ENCODE measurements around the gene VKORC1.

VKORC1 gene

DNA sequence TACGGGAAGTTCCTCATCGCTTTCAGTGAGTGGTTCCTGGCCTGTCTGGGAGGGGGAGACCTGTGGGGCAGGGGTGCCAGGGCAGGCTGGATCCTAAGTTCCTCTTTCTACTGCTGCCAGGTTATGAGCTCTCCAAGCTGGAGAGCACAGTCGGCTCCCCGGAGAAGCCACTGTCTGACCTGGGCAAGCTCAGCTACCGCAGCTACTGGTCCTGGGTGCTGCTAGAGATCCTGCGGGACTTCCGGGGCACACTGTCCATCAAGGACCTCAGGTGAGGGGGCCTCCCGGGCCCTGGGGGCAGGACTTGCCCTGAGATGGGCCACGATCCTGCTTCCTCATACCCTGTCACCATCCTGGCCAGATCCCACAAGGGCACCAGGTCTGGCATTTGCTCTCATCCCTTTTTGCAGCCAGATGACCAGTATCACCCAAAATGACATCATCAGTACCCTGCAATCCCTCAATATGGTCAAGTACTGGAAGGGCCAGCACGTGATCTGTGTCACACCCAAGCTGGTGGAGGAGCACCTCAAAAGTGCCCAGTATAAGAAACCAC, 35.8 kb upstream of the VKORC1 start:
- no peak for DNase-seq

DNA sequence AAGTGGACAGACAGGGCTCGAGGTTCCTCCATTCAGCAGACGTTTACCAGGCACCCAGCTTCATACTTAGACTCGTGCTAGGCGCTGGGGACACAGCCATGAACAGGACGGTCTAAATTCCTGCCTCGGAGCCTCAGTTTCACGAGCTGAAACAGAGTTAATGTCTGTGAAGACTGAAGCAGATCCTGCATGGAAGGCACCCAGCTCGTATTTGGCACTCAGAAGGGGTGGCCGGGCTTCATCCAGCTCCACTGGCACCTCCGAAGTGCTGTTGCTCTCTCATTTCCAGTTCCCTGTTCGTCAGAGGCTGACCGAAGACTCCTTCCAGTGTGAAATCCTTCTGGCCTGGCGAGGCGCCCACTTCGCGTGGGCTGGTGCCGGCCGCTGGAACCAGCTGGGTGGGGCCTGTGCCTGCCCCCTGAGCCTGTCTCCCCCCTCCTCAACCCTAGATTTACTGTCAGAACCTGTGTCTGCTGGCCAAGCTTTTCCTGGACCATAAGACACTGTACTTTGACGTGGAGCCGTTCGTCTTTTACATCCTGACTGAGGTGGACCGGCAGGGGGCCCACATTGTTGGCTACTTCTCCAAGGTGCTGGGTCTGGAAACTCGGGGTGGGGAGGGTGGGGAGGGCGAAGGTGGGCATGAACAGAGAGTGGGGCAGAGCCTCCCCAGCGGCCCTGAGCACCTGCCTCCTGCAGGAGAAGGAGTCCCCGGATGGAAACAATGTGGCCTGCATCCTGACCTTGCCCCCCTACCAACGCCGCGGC, 35.2 kb upstream of the VKORC1 start:
- no peak for DNase-seq

DNA sequence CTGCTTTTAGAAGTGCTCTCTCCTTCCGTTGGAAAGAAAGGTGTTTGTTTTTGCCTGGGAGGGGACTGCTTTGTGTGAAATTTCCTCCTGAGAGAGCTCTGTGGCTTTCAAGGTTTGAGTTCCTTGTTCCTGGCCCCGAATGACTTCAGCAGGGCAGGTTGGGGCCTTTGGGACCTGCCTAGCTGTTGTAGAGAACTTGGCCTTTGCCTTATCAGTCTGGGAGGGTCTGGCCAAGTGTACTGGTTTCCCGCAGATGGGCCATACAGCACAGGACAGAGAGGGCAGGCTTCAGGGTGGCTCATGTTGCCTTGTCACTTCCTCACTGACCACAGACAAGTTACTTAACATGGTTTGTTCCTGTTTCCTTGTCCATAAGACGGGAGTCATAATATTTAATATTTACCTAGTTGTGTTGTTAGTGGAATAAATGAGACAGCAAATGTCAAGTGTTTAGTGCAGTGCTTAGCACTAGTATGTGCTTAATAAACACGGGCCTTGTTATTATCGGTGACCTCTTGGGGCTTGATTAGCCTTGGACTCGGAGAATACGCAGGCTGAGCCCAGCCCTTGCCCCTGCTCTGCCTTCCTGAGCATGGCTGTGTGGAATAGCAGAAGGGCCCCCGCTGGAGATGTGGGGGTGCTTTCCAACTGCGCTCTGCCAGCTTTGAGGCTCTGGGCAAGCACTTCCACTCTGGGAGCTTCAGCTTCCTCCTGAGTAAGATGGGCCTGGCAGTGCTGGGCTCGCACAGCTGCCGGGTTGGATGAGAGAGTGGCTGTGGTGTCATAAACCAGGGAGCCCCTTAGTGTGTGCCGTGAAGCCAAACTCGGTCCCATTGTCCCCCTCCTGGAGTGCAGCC, 34.3 kb upstream of the VKORC1 start:
- no peak for DNase-seq

DNA sequence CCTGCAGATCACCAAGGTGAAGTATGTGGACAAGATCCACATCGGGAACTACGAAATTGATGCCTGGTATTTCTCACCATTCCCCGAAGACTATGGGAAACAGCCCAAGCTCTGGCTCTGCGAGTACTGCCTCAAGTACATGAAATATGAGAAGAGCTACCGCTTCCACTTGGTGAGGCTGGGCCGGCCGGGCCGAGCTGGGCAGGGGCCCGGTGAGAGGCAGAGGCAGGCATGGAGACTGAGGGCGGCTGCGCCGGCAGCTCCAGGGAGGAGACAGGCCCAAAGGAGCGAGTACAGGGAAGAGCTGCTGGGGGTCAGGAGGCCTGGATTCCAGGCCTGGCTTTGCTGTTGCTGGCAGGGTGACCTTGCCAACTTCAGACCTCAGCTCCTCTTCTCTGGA, 32.6 kb upstream of the VKORC1 start:
- no peak for DNase-seq

DNA sequence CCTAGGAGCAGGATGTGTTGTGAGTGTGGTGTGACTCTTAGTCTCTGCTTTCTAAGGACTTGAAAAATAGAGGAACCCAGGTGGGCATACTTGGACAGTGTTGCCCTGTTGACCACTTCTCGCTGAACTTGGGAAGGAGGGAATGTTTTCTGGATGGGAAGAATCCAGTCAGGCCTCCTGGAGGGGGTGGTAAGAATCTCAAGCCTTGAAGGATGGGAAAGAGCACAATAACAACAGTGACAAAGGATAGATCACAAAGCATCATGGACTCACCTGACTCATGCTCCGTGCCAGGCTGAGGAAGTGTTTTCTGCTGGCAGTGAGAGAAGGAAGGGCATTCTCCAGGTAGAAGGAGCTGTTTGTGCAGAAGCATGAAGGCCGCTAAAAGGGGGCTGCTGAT, 31.2 kb upstream of the VKORC1 start:
- DNase-seq, result no peak

DNA sequence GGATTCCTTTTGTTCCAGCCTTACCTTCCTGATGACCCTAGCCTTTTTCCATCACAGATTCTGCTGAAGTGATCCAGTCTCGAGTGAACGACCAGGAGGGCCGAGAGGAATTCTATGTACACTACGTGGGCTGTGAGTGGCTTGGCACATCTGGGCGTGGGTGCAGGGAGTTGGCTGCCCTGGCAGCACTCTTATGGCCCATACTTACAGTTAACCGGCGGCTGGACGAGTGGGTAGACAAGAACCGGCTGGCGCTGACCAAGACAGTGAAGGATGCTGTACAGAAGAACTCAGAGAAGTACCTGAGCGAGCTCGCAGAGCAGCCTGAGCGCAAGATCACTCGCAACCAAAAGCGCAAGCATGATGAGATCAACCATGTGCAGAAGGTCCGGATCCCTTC, 25.5 kb upstream of the VKORC1 start:
- no peak for DNase-seq

DNA sequence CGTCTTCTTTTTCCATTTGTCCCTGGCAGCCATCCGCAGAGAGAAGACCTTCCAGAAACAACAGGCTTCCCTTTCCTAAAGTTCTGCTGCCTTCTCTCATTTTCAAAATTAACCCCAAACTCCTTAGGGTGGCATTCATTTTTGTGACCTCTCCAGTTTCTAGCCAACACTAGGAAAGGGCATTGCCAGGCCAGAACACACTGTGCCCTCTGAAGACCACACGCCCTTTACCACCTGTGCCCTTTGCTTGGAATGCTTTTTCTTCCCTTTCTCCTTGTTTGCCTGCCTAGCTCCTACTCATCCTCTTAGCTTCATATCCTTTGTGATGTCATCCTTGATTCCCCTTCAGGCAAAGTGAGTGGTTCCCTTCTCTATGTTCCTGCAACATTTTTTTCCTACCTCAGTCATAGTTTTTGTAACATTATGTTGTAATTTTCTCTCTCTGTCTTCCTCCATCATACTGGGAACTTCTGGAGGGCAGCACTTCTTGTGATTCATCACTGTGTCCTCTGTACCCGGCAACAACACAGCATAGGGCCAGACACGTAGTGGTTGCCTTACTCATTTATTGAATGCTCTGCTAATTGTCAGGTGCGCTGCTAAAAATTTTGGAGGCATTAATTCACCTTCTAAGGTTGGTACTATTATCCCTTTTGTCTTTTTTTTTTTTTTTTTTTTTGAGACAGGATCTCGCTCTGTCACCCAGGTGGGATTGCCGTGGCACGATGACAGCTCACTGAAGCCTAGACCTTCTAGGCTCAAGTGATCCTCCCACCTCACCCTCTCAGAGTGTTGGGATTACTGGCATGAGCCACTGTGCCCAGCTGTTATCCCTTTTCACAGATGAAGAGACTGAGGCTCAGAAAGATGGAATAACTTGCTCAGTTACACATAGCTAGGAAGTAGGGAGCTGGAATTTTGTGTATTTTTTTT, 23.9 kb upstream of the VKORC1 start:
- DNase-seq, result peak; percentile 48

DNA sequence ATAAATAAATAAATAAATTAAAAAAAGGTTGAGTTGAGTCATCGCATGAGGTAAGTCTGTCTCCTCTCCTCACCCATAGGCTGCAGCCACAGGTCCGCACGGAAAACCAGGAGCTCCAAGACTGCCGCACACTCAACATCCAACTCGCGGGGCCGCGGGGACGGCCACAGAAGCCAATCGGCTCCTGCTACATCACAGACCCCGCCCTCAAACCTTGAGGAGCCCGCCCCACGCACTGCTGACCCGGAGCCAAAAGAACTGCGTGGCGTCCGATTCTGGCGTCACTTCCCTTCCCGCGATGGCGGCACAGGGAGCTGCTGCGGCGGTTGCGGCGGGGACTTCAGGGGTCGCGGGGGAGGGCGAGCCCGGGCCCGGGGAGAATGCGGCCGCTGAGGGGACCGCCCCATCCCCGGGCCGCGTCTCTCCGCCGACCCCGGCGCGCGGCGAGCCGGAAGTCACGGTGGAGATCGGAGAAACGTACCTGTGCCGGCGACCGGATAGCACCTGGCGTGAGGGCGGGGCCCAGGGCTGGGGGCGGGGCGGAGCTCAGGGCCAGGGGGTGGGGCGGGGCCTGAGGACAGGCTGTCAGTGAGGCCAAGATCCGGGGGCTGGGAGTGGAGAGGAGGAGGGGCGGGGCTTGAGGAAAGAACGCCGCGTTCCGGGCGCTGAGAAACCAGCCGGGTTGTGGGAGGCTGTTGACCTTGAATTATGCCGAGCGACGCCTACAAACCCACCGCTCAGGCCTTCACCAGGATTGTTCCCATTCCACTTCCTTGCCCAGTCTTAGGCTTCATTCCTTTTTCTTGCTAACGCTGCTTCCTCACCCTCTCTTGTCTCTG, 23.0 kb upstream of the VKORC1 start, which contains the start of gene KAT8:
Gene KAT8 (plus strand): TSS at position 281 of the 839 bp plus-strand sequence. CDS start 18 bp downstream, at position 299.
- DNase-seq, result peak; percentile 98

DNA sequence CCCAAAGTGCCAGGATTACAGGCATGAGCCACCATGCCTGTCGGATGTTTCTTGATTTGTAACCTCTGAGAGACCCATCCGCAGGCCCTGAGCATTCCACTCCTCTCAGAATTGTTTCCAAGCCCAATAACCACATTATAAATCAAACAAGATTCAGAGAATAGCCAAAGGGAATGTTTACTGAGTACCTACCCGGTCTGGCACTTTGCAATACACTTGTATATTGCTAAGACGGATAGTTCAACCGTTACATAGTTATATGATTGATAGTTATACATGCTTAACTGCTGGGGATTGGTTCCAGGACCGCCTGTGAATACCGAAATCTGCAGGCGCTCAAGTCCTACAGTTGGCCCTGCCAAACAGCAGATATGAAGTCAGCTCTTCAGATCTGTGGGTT, 19.9 kb upstream of the VKORC1 start:
- no peak for DNase-seq

DNA sequence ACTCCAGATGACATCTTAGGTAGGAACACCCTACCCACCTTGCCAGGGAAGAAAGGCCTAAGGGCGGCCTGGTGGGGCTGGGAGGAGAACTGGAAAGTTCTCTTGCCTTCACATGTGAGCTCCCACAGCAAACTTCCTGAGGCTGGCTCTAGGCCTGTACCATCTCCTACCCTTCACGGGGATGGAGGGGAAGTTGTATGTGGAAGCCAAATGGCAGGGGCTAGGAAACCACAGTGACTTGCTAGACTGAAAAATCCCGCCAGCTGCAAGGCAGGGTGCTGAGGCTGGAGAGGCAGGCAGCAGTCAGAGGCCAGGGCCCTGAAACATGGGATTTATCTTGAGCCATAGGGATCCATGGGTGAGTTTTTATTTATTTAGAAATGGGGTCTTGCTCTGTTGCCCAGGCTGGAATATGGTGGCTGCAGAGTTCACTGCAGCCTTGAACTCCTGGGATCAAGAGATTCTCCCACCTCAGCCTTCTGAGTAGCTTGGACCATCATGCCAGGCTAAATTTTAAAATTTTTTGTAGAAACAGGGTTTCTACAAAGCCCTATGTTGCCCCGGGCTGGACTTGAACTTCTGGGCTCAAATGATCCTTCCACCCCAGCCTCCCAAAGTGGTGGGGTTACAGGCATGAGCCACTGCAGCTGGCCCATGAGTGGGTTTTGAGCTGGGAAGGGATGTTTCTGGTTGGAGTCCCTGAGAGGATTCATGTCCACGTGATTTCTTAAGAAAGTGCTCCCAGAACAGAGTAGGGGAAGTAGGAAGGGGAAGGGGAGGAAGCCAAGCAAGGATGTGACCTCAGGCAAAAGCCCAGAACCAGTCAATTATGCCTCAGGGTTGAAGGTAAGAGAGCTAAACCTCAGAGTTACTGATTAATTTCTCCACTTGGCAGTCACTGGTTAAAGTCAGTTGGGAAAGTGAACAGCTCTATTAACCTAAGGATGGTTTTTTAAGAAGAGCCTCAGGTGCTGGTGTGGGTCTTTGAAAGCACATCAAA, 18.8 kb upstream of the VKORC1 start:
- no peak for DNase-seq

DNA sequence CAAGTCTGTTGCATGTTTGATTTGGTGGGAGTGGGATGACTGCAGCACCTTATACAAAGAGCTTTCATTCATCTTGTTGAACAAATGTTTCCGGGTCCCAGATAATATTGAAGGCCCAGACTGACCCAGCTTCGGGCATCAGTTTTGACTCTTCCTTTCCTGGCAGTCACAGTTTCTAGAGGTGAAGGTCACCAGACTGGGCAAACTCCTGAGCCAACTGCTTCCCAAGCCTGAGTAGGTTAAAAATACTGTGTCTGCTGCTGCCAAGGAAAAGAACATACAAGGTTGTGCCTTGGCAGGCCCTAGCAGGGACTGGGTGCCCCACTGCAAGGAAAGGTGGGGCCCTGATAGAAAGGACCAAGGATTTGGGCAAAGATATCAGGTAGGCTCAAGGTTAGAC, 18.1 kb upstream of the VKORC1 start:
- DNase-seq, result no peak

DNA sequence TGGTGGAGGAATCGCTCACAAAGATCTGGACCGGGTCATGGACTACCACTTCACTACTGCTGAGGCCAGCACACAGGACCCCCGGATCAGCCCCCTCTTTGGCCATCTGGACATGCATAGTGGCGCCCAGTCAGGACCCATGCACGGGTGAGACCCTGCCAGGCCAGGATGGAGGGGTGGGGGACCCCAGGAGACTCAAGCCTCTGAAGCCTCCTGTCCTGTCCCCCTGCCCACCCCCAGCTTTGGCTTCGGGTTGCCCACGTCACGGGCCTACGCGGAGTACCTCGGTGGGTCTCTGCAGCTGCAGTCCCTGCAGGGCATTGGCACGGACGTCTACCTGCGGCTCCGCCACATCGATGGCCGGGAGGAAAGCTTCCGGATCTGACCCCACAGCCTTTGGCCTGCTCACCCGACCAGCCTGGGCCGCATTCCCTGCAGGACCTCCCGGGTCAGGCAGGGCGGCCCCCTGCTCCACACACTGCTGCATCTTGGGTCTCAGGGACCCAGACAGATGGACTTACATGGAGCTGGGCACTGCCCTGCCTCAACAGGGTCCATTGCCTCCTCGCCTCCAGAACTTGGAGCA, 17.4 kb upstream of the VKORC1 start:
- DNase-seq, result no peak

DNA sequence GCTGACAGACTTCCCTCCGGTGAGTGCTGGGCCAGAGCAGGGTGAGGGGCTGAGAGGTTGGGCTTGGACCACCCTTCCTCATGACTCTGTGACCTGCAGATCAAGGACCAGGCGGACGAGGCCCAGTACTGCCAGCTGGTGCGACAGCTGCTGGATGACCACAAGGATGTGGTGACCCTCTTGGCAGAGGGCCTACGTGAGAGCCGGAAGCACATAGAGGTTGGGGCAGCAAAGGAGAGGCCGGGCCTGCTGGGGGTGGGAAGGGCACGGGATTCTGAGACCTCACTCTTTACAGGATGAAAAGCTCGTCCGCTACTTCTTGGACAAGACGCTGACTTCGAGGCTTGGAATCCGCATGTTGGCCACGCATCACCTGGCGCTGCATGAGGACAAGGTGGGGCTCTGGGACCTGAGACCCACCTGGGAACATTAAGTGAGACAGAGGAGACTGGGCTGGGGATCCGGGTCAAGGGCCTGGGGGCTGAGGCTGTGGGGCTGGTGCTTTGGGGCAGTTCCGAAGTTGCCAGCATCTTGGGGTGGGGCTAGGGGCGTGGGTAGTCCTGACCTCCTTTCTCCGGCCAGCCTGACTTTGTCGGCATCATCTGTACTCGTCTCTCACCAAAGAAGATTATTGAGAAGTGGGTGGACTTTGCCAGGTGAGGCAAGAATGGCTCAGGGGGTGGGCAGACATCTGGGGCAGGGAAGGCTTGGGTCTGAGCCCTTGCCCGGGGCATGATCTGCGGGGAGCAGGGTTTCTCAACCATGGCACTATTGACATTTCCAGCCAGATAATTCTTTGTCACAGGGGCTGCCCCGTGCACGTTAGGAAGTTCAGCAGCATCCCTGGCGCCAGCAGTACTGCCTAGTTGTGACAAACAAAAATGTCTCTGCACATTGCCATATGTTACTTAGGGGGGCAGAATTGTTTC, 15.8 kb upstream of the VKORC1 start:
- DNase-seq, result no peak

DNA sequence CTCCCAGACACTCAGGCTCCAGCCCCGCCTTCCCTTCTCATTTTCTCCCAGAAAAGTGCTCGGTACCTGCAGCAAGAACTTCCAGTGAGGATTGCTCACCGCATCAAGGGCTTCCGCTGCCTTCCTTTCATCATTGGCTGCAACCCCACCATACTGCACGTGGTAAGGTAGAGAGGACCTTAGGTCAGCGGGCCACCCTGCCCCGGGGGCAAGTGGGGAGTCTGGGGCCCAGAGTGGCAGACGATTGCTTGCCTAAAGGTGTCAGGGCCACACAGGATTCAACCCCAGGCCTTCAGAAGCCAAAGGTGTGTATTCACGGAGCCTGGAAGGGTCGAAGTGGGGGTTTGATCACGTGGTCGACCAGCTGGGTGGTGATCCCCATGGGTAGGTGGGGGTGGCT, 15.0 kb upstream of the VKORC1 start:
- no peak for DNase-seq

DNA sequence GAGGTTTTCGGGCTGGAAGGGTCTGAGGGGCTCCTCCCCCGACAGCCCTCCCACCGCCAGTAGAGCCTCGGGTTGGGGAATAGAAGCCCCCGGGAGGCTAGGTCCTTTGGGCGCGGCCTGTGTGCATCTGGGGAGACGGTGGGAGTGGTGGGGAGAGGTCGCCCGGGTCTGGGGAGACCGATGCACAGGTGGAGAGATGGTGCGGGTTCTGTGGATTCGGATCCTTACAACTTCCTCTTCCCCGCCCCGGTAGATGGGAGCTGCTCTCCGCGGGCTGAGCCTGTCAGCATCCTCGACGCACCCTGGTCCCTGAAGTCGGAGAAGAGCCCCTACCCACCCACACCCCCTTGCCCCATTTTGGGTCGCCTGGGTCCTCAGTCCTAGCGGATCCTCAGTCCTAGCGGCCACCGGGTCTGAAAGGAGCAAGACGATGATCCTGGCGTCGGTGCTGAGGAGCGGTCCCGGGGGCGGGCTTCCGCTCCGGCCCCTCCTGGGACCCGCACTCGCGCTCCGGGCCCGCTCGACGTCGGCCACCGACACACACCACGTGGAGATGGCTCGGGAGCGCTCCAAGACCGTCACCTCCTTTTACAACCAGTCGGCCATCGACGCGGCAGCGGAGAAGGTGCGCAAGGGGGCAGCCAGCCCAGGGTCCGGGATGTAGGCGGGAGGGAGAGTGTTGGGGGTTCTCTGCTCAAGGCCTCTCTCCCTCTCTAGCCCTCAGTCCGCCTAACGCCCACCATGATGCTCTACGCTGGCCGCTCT, 14.4 kb upstream of the VKORC1 start:
- no peak for DNase-seq

DNA sequence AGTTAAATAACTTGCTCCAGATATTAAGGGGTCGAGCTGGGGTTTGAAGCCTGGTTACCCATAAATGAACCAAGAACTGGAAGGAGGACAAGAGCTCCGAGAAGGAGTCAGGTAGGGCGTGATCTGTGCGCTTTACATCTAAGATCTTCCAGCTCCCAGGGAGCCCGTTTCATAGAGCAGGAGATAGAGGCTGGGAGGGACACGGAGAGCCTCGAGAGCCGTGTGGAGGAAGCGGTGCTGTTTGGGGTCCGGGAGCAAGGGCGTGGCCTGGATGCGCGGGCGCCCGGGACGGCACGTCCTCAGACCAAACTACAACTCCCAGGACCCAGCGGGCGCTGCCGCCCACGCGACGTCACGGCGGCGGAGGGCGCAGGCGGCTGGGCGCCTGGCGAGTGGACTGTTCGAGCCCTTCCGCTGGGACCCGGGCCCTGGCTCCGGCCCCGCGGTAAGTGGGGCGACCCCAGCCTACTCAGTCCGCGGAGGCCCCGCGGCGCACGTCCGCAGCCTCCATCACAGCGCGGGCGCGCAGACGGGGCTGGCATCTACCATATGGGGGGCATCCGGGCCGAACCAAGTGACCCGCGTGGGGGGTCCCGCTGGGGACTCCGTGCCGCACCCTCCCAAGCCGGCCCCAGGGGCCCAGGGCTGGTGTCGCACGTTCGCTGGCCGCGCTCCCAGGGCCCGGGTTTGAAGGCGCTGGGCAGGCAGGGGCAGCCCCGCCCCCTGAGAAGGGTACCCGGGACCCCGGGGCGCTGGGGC, 13.6 kb upstream of the VKORC1 start, which contains the start of gene BCKDK:
Gene BCKDK (plus strand): TSS at position 352 of the 759 bp plus-strand sequence. CDS start 838 bp downstream, outside the sequence.
- peak; percentile 84 for DNase-seq

DNA sequence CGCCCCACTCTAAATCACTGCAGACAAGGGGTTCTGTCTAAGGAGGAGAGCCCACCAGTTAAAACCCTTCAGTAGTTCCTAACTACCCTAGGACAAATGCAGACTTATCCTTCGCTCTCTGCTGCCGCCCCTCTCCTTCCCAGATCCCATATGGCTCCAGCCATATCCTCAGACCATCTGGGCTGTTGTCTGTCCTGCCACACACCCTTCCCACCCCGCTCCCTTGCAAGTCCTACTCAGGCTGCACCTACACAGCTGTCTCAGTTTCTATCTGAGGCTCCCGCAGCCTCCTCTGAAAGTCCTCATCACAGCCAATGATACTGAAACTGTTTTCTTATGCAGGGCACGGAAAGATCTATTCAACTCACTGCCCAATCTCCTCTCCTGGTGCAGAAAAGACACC, 12.9 kb upstream of the VKORC1 start:
- DNase-seq, result no peak

All from fibroblast of skin of back (primary cell).